ENCODE measurements around the gene SOX15.

Gene SOX15

DNA sequence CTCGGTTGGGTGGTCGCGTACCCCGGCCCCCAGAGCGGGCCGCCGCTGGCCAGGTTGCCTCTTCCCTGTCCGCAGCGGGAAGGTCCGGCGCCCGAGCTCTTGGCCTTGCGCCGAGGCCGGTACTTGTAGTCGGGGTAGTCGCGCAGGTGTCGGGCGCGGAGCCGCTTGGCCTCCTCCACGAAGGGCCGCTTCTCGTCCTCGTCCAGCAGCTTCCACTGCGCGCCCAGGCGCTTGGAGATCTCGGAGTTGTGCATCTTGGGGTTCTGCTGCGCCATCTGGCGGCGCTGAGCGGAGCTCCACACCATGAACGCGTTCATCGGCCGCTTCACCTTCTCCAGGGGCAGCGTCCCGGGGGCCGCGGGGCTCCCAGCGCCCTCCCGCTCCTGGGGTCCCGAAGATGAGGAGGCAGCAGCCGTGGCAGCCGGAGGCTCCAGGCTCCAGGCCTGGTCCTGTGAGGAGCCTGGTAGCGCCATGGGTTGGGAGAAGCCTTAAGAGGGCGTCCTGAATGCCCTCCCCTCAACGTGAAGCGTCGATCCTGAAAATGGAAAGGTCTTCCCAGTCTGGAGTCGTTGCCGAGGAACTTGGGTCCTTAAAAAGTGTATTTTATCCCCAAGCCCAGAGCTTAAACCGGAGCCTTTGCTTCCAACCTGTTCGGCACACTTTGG lies 558 bp downstream of the SOX15 start:
- Histone ChIP-seq H3K4me2 (ENCODE audit: insufficient read depth, low read length, poor library complexity, severe bottlenecking) (peak overlapping the region; percentile 59), H4K8ac (ENCODE audit: low read depth, low read length) (no peak overlapping the region), H3K4ac (ENCODE audit: low read length) (peak overlapping the region; percentile 30), H4K91ac (ENCODE audit: low read depth, low read length, poor library complexity) (peak overlapping the region; percentile 73), H3K4me1 (ENCODE audit: control insufficient read depth in 2 of 2, insufficient read depth in 1 of 2, low read depth in 1 of 2, low read length in 2 of 2) (peaks cover 13 to 37% of the 10 kb centered on the region in 2 donors), H3K36me3 (replicated peaks in 1 of 2; ENCODE audit: control insufficient read depth in 2 of 2, insufficient read depth in 2 of 2, low read length in 2 of 2) (peaks cover 49 to 87% of the 10 kb centered on the region in 2 donors), H2BK120ac (ENCODE audit: low read depth, low read length) (peak overlapping the region; percentile 63), H3K9me3 (replicated peaks in 1 of 2; ENCODE audit: control insufficient read depth in 2 of 2, insufficient read depth in 1 of 2, low read depth in 1 of 2, low read length in 2 of 2) (no peaks in the 10 kb centered on the region), H2AFZ (ENCODE audit: low read length) (no peak overlapping the region), H3K27me3 (ENCODE audit: control insufficient read depth in 3 of 3, insufficient read depth in 3 of 3, low read depth in 1 of 3, low read length in 3 of 3) (no peaks in the 10 kb centered on the region), H2AK5ac (ENCODE audit: low read depth, low read length) (peak overlapping the region; percentile 99), H3K4me3 (ENCODE audit: low read length in 2 of 2) (peak overlapping the region in 1 of 2 donors; percentile 37), H2BK5ac (ENCODE audit: low read length) (peak overlapping the region; percentile 50), H2BK15ac (ENCODE audit: low read length) (peak overlapping the region; percentile 90), H3K18ac (ENCODE audit: low read length) (peak overlapping the region; percentile 94), H3K9ac (ENCODE audit: low read depth, low read length, poor library complexity) (peak overlapping the region; percentile 86), H2BK12ac (ENCODE audit: low read length) (peak overlapping the region; percentile 24), H3K14ac (ENCODE audit: low read length) (no peak overlapping the region), H3K23ac (ENCODE audit: low read depth, low read length, poor library complexity) (peak overlapping the region; percentile 75), H3K79me1 (ENCODE audit: low read depth, low read length) (peaks cover 3% of the 10 kb centered on the region), H3K27ac (replicated peaks; ENCODE audit: low read length) (peak overlapping the region; percentile 95)
- no CpG with 5 or more reads among the region's 56 CpGs for WGBS, 2 donors (ENCODE audit: extremely low coverage in 2 of 2, insufficient read length in 2 of 2, insufficient replicate concordance in 1 of 2)
- DNase-seq (ENCODE audit: low spot score) = peak; percentile 87

DNA sequence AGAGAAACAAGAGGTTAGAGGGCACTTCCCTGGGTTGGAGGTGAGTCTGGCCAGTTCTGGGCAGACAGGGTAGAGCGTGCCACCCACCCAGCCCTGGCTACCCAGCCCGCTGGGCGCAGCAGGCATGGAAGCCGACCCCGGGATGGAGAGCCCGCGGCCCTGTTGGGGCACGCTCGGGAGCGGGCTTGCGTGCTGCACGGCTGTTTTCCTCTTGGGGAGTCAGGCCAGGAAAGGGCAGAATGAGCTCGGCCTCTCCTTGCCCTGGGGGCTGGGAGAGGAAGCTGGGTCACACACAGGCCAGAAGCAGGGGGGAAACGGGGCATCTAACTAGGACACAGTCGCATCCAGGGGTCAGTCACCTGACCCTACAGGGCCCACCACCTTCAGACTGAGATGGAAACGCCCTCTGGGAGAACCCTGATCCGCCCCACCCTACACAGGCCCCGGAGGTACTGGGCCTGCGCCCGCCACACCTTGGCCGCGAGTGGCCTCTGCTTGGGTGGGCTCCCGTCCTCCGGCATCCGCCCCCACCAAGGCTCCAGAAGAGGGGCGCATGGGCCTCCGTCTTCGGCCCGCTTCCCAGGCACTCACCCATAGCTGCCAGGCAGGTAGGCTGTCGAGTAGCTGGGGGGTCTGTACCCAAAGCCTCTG lies 1.2 kb downstream of the SOX15 start:
- Histone ChIP-seq H2AFZ (ENCODE audit: low read length) (no peak overlapping the region), H3K4me1 (ENCODE audit: control insufficient read depth in 2 of 2, insufficient read depth in 1 of 2, low read depth in 1 of 2, low read length in 2 of 2) (peaks cover 14 to 39% of the 10 kb centered on the region in 2 donors)
- no CpG with 5 or more reads among the region's 30 CpGs for WGBS, 2 donors (ENCODE audit: extremely low coverage in 2 of 2, insufficient read length in 2 of 2, insufficient replicate concordance in 1 of 2)

DNA sequence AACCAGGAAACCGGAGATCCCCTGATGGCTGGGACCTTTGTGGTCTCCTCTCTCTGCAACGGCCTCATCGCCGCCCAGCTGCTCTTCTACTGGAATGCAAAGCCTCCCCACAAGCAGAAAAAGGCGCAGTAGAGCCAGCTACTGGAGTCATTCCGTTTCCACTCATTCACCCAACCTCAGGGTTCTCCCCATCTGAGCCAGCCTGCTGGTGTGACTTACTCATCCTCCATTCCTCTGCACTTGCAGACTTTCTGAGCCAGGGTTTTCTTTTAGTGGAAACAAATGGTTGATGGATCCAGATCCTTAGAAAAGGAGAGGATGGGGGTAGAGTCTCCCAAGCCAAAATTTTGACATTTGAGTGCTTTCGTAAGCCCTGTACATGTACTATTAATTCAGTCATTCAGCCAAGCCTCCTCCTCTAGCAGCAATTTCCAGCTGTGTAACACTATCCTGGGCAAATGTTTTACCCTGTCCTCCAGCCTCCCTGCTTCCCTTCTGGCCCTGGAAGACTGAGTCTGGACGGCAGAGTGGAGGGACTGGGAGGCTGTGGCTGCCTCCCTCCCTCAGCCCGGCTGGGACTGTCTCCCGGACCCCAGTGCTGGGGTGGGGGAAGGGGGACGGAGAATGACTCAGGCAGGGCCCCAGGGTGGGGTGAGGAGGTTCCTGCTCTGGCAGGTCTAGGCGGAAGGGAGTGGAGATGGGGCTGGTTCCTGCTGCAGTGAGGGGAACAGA lies 2.3 kb downstream of the SOX15 start:
- Histone ChIP-seq H3K36me3 (replicated peaks in 1 of 2; ENCODE audit: control insufficient read depth in 2 of 2, insufficient read depth in 2 of 2, low read length in 2 of 2) (peaks cover 33 to 73% of the 10 kb centered on the region in 2 donors), H4K8ac (ENCODE audit: low read depth, low read length) (no peak overlapping the region)

More for the DNA sequence above, 1.2 kb downstream of the SOX15 start:
- peak overlapping the region; percentile 50 for H2BK5ac ChIP-seq (ENCODE audit: low read length)
- H2BK15ac ChIP-seq (ENCODE audit: low read length) = peak overlapping the region; percentile 81
- H3K79me1 ChIP-seq (ENCODE audit: low read depth, low read length) = peaks cover 3% of the 10 kb centered on the region
- peak overlapping the region; percentile 94 for H3K18ac ChIP-seq (ENCODE audit: low read length)
- no peaks in the 10 kb centered on the region for H3K9me3 ChIP-seq (replicated peaks in 1 of 2; ENCODE audit: control insufficient read depth in 2 of 2, insufficient read depth in 1 of 2, low read depth in 1 of 2, low read length in 2 of 2)
- H3K14ac ChIP-seq (ENCODE audit: low read length) = no peak overlapping the region
- peak overlapping the region; percentile 30 for H4K91ac ChIP-seq (ENCODE audit: low read depth, low read length, poor library complexity)
- no peaks in the 10 kb centered on the region for H3K27me3 ChIP-seq (ENCODE audit: control insufficient read depth in 3 of 3, insufficient read depth in 3 of 3, low read depth in 1 of 3, low read length in 3 of 3)
- peak overlapping the region in 1 of 2 donors; percentile 39 for H3K4me3 ChIP-seq (ENCODE audit: low read length in 2 of 2)
- H3K27ac ChIP-seq (replicated peaks; ENCODE audit: low read length) = peak overlapping the region; percentile 34
- H3K23ac ChIP-seq (ENCODE audit: low read depth, low read length, poor library complexity) = peak overlapping the region; percentile 75
- H2AK5ac ChIP-seq (ENCODE audit: low read depth, low read length) = peak overlapping the region; percentile 79
- H2BK120ac ChIP-seq (ENCODE audit: low read depth, low read length) = peak overlapping the region; percentile 63
- H4K8ac ChIP-seq (ENCODE audit: low read depth, low read length) = no peak overlapping the region
- peak overlapping the region; percentile 47 for H3K4me2 ChIP-seq (ENCODE audit: insufficient read depth, low read length, poor library complexity, severe bottlenecking)
- no peak overlapping the region for H2BK12ac ChIP-seq (ENCODE audit: low read length)
- H3K9ac ChIP-seq (ENCODE audit: low read depth, low read length, poor library complexity) = peak overlapping the region; percentile 86
- H3K36me3 ChIP-seq (replicated peaks in 1 of 2; ENCODE audit: control insufficient read depth in 2 of 2, insufficient read depth in 2 of 2, low read length in 2 of 2) = peaks cover 44 to 80% of the 10 kb centered on the region in 2 donors
- no peak for DNase-seq (ENCODE audit: low spot score)
- peak overlapping the region; percentile 30 for H3K4ac ChIP-seq (ENCODE audit: low read length)

More for the DNA sequence above, 2.3 kb downstream of the SOX15 start:
- Histone ChIP-seq H2BK15ac (ENCODE audit: low read length) (no peak overlapping the region), H3K9ac (ENCODE audit: low read depth, low read length, poor library complexity) (peak overlapping the region; percentile 45), H3K23ac (ENCODE audit: low read depth, low read length, poor library complexity) (no peak overlapping the region), H3K4me3 (ENCODE audit: low read length in 2 of 2) (no peak overlapping the region), H3K4me2 (ENCODE audit: insufficient read depth, low read length, poor library complexity, severe bottlenecking) (no peak overlapping the region), H3K27ac (replicated peaks; ENCODE audit: low read length) (no peak overlapping the region), H2BK12ac (ENCODE audit: low read length) (no peak overlapping the region), H2AFZ (ENCODE audit: low read length) (no peak overlapping the region), H3K4ac (ENCODE audit: low read length) (no peak overlapping the region), H3K79me1 (ENCODE audit: low read depth, low read length) (peaks cover 7% of the 10 kb centered on the region), H3K9me3 (replicated peaks in 1 of 2; ENCODE audit: control insufficient read depth in 2 of 2, insufficient read depth in 1 of 2, low read depth in 1 of 2, low read length in 2 of 2) (no peaks in the 10 kb centered on the region), H3K27me3 (ENCODE audit: control insufficient read depth in 3 of 3, insufficient read depth in 3 of 3, low read depth in 1 of 3, low read length in 3 of 3) (no peaks in the 10 kb centered on the region), H2AK5ac (ENCODE audit: low read depth, low read length) (no peak overlapping the region), H4K91ac (ENCODE audit: low read depth, low read length, poor library complexity) (no peak overlapping the region), H2BK120ac (ENCODE audit: low read depth, low read length) (no peak overlapping the region), H3K18ac (ENCODE audit: low read length) (no peak overlapping the region), H3K14ac (ENCODE audit: low read length) (no peak overlapping the region), H3K4me1 (ENCODE audit: control insufficient read depth in 2 of 2, insufficient read depth in 1 of 2, low read depth in 1 of 2, low read length in 2 of 2) (peaks cover 22 to 43% of the 10 kb centered on the region in 2 donors), H2BK5ac (ENCODE audit: low read length) (no peak overlapping the region)
- no CpG with 5 or more reads among the region's 12 CpGs for WGBS, 2 donors (ENCODE audit: extremely low coverage in 2 of 2, insufficient read length in 2 of 2, insufficient replicate concordance in 1 of 2)
- DNase-seq (ENCODE audit: low spot score) = no peak

Data from neuronal stem cell (in vitro differentiated cells).